HepG2 (cell line): ENCODE data around the gene JHY. TPM values are rescaled to one million over a fixed set of nuclear protein-coding genes. Genes with fewer than 3 reads are reported as not detected.

Experiments used
- ATAC-seq: fragments of 200-7000 bp; cut with Tn5 transposase; 3 replicates; pipeline ENCODE4 v1.9.1; 2020; ENCODE audit warnings: mild to moderate bottlenecking, moderate library complexity
- BruUV-seq: library from RNA; stranded (reverse); fragments of 400-500 nt; replicated peaks from 2 replicates; lab custom pipeline; 2021; lab: Mats Ljungman, UMichigan
- CTCF ChIA-PET: fragments of 300-600 bp; formaldehyde crosslinking; extraction: SDS; loops from one replicate; lab custom pipeline; 2021; ENCODE audit warnings: low total read pairs, inconsistent platforms, low intra/inter-chr PET ratio; lab: Yijun Ruan, JAX
- POLR2A ChIA-PET: fragments of 350-600 bp; sonication (Branson Sonifier 250); formaldehyde crosslinking; loops from one replicate; lab custom pipeline; 2020; ENCODE audit warnings: antibody characterized with exemption, inconsistent platforms; lab: Yijun Ruan, JAX
- DNase-seq: peaks from one replicate; pipeline ENCODE4 v3.0.0-alpha.2; 2015; ENCODE audit warnings: low spot score
- FAIRE-seq: peaks from 3 replicates; lab custom pipeline; 2011; peaks lifted over from hg19 to GRCh38; lab: Jason Lieb, UNC
- H2AFZ ChIP-seq: one replicate; pipeline ENCODE4 v1.6.1; 2011; ENCODE audit warnings: low read length, inconsistent platforms
- H3K27ac ChIP-seq: fragments of 300-600 bp; 3 replicates; pipeline ENCODE4 v1.8.0; 2011; ENCODE audit warnings: mixed run types, mild to moderate bottlenecking, mixed read lengths, low read length, inconsistent platforms; ENCODE audit not compliant: insufficient read depth; ENCODE audit errors: extremely low read length
- H3K27me3 ChIP-seq, 2 experiments: fragments of 200-600 bp in 1 of 2; 2 replicates in 1 of 2; 3 replicates in 1 of 2; pipeline versions ENCODE4 v1.6.0 to v1.8.0; 2011; ENCODE audit warnings: low read length in 2 of 2, mild to moderate bottlenecking in 2 of 2, moderate library complexity in 2 of 2, inconsistent platforms in 1 of 2; ENCODE audit not compliant: insufficient read depth in 2 of 2, control insufficient read depth in 1 of 2
- H3K36me3 ChIP-seq, 2 experiments: fragments of 200-600 bp in 1 of 2; replicated peaks in 1 of 2; 2 replicates in 1 of 2; 3 replicates in 1 of 2; pipeline versions ENCODE4 v1.5.1 to v1.8.0; 2011; ENCODE audit warnings: low read length in 2 of 2, inconsistent platforms in 1 of 2; ENCODE audit not compliant: insufficient read depth in 2 of 2, control insufficient read depth in 1 of 2
- H3K4me1 ChIP-seq: 2 replicates; pipeline ENCODE4 v1.5.1; 2012; ENCODE audit warnings: low read length, inconsistent platforms; ENCODE audit not compliant: insufficient read depth
- H3K4me2 ChIP-seq: 2 replicates; pipeline ENCODE4 v1.6.0; 2011; ENCODE audit warnings: low read depth, low read length, inconsistent platforms
- H3K4me3 ChIP-seq, 3 experiments: fragments of 200-600 bp in 1 of 3; sonication (generic), shearing (Covaris generic) in 1 of 3; replicated peaks in 1 of 3; 2 replicates each; pipeline ENCODE4 v1.5.1; 2011 to 2016; ENCODE audit warnings: low read length in 3 of 3, inconsistent platforms in 2 of 3, low read depth in 2 of 3, mild to moderate bottlenecking in 2 of 3, control low read depth in 1 of 3, mixed read lengths in 1 of 3; ENCODE audit not compliant: insufficient read depth in 1 of 3
- H3K79me2 ChIP-seq: one replicate; pipeline ENCODE4 v1.6.1; 2011; ENCODE audit warnings: low read length, inconsistent platforms; ENCODE audit not compliant: insufficient read depth
- H3K9ac ChIP-seq: 2 replicates; pipeline ENCODE4 v1.6.0; 2011; ENCODE audit warnings: mild to moderate bottlenecking, low read depth, low read length, inconsistent platforms; ENCODE audit not compliant: insufficient read depth
- H3K9me3 ChIP-seq: 2 replicates; pipeline ENCODE4 v1.5.1; 2012; ENCODE audit warnings: mild to moderate bottlenecking, low read length
- H4K20me1 ChIP-seq: 2 replicates; pipeline ENCODE4 v1.6.0; 2011; ENCODE audit warnings: inconsistent platforms, mild to moderate bottlenecking, low read length, moderate library complexity; ENCODE audit not compliant: insufficient read depth
- CENPX ChIP-seq: sonication (generic); formaldehyde crosslinking; IDR thresholded peaks from 2 replicates; pipeline ENCODE4 v1.9.0; 2021; ENCODE audit warnings: mild to moderate bottlenecking, missing genetic modification reagents, moderate library complexity
- ETV5 ChIP-seq: IDR thresholded peaks from 2 replicates; pipeline ENCODE4 v1.6.1; 2018; ENCODE audit warnings: missing biosample characterization, missing genetic modification reagents, inconsistent platforms, borderline replicate concordance
- KAT7 ChIP-seq: IDR thresholded peaks from 2 replicates; pipeline ENCODE4 v1.6.1; 2018; ENCODE audit warnings: borderline replicate concordance, missing compliant biosample characterization
- KLF13 ChIP-seq: sonication (generic); formaldehyde crosslinking; IDR thresholded peaks from 2 replicates; pipeline ENCODE4 v1.4.0; 2020; ENCODE audit warnings: mild to moderate bottlenecking, missing genetic modification reagents
- MAF1 ChIP-seq: sonication (generic); formaldehyde crosslinking; IDR thresholded peaks from 2 replicates; pipeline ENCODE4 v1.5.0; 2020; ENCODE audit warnings: missing genetic modification reagents, borderline replicate concordance
- U2AF2 ChIP-seq: fragments of 200-400 bp; formaldehyde crosslinking; IDR thresholded peaks from 2 replicates; pipeline ENCODE4 v1.6.1; 2017; ENCODE audit warnings: low read depth, mild to moderate bottlenecking, low read length
- ZFP37 ChIP-seq: sonication (generic); formaldehyde crosslinking; IDR thresholded peaks from 2 replicates; pipeline ENCODE4 v1.4.0; 2020; ENCODE audit warnings: missing genetic modification reagents, borderline replicate concordance
- ZNF33A ChIP-seq: sonication (generic); formaldehyde crosslinking; IDR thresholded peaks from 2 replicates; pipeline ENCODE4 v1.5.1; 2020; ENCODE audit warnings: missing genetic modification reagents, mild to moderate bottlenecking, moderate library complexity, borderline replicate concordance
- ZNF687 ChIP-seq: sonication (generic); formaldehyde crosslinking; IDR thresholded peaks from 2 replicates; pipeline ENCODE4 v1.5.1; 2020; ENCODE audit warnings: mild to moderate bottlenecking, missing genetic modification reagents, moderate library complexity
- ZNF710 ChIP-seq: sonication (generic); formaldehyde crosslinking; IDR thresholded peaks from 2 replicates; pipeline ENCODE4 v1.5.0; 2020; ENCODE audit warnings: mild to moderate bottlenecking, missing genetic modification reagents, borderline replicate concordance
- ZNF781 ChIP-seq: sonication (generic); formaldehyde crosslinking; IDR thresholded peaks from 2 replicates; pipeline ENCODE4 v1.5.1; 2020; ENCODE audit warnings: borderline replicate concordance, mild to moderate bottlenecking, missing genetic modification reagents; ENCODE audit errors: not compliant biosample characterization
- ZNF788 ChIP-seq: sonication (generic); formaldehyde crosslinking; IDR thresholded peaks from 2 replicates; pipeline ENCODE4 v1.5.0; 2020; ENCODE audit warnings: mild to moderate bottlenecking, missing genetic modification reagents, borderline replicate concordance
- WGBS: methylation state at CpG from one replicate; pipeline ENCODE4 v1.1.6; 2017; ENCODE audit warnings: low lambda C conversion rate; 5-methylcytosine and 5-hydroxymethylcytosine counted together
- in situ Hi-C: cut with HindIII; loops from 2 replicates; pipeline ENCODE4 v1.10.0; 2017; ENCODE audit warnings: low pct_unique_long_range_greater_than_20kb; ENCODE audit not compliant: extremely low pct_ligation_motif_present
- intact Hi-C: fragments of 100-400 bp; cut with micrococcal nuclease; formaldehyde crosslinking; loops from one replicate; pipeline ENCODE4 v1.10.0; 2022; ENCODE audit not compliant: unreplicated experiment
- polyA plus RNA-seq, 8 experiments: library from polyadenylated mRNA; depleted of rRNA in 3 of 8; stranded (reverse) in 7 of 8; unstranded in 1 of 8; fragments of >200 nt; fragmentation: Illumina TruSeq in 4 of 8; extraction: Trizol in 4 of 8; gene quantifications; 2 replicates each; pipeline versions ENCODE4 v1.2.1 to v1.2.3, GENCODE V29; 2011 to 2016; ENCODE audit warnings: low read depth in 4 of 8, missing spikeins in 1 of 8, mixed read lengths in 1 of 8; ENCODE audit not compliant: insufficient read depth in 1 of 8
- total RNA-seq, 5 experiments: library from RNA; depleted of rRNA; stranded (reverse); fragments of >200 nt; fragmentation: Illumina TruSeq; extraction: Trizol; gene quantifications; 2 replicates each; pipeline ENCODE4 v1.2.3, GENCODE V29; 2016; ENCODE audit warnings: low read depth in 1 of 5

JHY gene
- total and polyA plus RNA-seq, 2 of the 13 experiments (the other 11 are each of a cell fraction or from before 2014, with no cell fraction given), result not detected

GRCh38 chr11:122871302-122871701 is 11.3 kb upstream of the JHY start (continued):
- TF ChIP-seq KLF13 (CRISPR knock-in tag), result no peak
- no peak for TF ChIP-seq CENPX (CRISPR knock-in tag)

- no peak for FAIRE-seq
- Histone ChIP-seq H4K20me1 (no peaks in the 10 kb centered on the region), H3K9ac (no peak overlapping the region), H3K36me3 (no peaks in the 10 kb centered on the region)
- CTCF ChIA-PET, result no interaction called here
- intact Hi-C loops, result no loop called here
- no peak for TF ChIP-seq ZNF781 (CRISPR knock-in tag)
- TF ChIP-seq ZFP37 (CRISPR knock-in tag), result no peak
- no peak for TF ChIP-seq ZNF710 (CRISPR knock-in tag)
- no peak for TF ChIP-seq MAF1 (CRISPR knock-in tag)
- no peak for TF ChIP-seq U2AF2
- TF ChIP-seq ZNF33A (CRISPR knock-in tag), result no peak
- no peak for TF ChIP-seq KAT7 (CRISPR knock-in tag)
- no peak for TF ChIP-seq ZNF788 (CRISPR knock-in tag)
- TF ChIP-seq ETV5, result no peak
- TF ChIP-seq ZNF687 (CRISPR knock-in tag), result no peak
- TF ChIP-seq, all 625 proteins: peak for 0
- Histone ChIP-seq H3K9me3 (no peaks in the 10 kb centered on the region), H3K4me2 (no peak overlapping the region), H2AFZ (no peak overlapping the region), H3K27me3 (peaks cover 0 to 21% of the 10 kb centered on the region in 2 experiments; a peak in 3 of 5 replicates), H3K4me3 (no peak overlapping the region), H3K27ac (no peak overlapping the region), H3K4me1 (no peaks in the 10 kb centered on the region), H3K79me2 (no peaks in the 10 kb centered on the region)
- POLR2A ChIA-PET, result no interaction called here
- in situ Hi-C loops, result no loop called here
- BruUV-seq, result no TSS peak
- ATAC-seq, result no peak
- WGBS, result 6% methylated on average over 3 of the region's 3 CpGs
- DNase-seq, result no peak
Measured at GRCh38 chr11:122872046-122872445, 10.5 kb upstream of the JHY start.
